ENCODE measurements around the gene FABP6.

FABP6 gene

GRCh38 chr5:160227012-160227411, 2.3 kb upstream of the FABP6 start:
- no peak overlapping the region for H3K27ac ChIP-seq (ENCODE audit: extremely low read depth, low read depth, low read length)
- ChIA-PET POLR2A (no interaction called here), CTCF (interaction anchor here (0.5 to 1.6 kb wide), 3 partner anchors 28 to 1469 kb away, joined by 3 to 6 read pairs (median 3); no protein-coding TSS in a partner anchor)
- H3K9me3 ChIP-seq (ENCODE audit: control insufficient read depth, insufficient read depth, low read depth, low read length), result no peaks in the 10 kb centered on the region
- H3K4me1 ChIP-seq (ENCODE audit: control insufficient read depth, insufficient read depth, low read length), result no peaks in the 10 kb centered on the region
- no peak overlapping the region for H3K4me3 ChIP-seq (ENCODE audit: low read depth, low read length)
- TF ChIP-seq, protein P1, sequence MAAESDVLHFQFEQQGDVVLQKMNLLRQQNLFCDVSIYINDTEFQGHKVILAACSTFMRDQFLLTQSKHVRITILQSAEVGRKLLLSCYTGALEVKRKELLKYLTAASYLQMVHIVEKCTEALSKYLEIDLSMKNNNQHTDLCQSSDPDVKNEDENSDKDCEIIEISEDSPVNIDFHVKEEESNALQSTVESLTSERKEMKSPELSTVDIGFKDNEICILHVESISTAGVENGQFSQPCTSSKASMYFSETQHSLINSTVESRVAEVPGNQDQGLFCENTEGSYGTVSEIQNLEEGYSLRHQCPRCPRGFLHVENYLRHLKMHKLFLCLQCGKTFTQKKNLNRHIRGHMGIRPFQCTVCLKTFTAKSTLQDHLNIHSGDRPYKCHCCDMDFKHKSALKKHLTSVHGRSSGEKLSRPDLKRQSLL (tag by site-specific recombination; IDR thresholded peaks at IDR 0.05), result no peak
- TF ChIP-seq, protein P2, sequence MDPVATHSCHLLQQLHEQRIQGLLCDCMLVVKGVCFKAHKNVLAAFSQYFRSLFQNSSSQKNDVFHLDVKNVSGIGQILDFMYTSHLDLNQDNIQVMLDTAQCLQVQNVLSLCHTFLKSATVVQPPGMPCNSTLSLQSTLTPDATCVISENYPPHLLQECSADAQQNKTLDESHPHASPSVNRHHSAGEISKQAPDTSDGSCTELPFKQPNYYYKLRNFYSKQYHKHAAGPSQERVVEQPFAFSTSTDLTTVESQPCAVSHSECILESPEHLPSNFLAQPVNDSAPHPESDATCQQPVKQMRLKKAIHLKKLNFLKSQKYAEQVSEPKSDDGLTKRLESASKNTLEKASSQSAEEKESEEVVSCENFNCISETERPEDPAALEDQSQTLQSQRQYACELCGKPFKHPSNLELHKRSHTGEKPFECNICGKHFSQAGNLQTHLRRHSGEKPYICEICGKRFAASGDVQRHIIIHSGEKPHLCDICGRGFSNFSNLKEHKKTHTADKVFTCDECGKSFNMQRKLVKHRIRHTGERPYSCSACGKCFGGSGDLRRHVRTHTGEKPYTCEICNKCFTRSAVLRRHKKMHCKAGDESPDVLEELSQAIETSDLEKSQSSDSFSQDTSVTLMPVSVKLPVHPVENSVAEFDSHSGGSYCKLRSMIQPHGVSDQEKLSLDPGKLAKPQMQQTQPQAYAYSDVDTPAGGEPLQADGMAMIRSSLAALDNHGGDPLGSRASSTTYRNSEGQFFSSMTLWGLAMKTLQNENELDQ (tag by site-specific recombination; IDR thresholded peaks at IDR 0.05; ENCODE audit: low read depth), result no peak
- TF ChIP-seq ZNF292 (tag by site-specific recombination; IDR thresholded peaks at IDR 0.05; ENCODE audit: borderline replicate concordance, low read depth), result no peak
- TF ChIP-seq ZSCAN23 (tag by site-specific recombination; IDR thresholded peaks at IDR 0.05), result no peak
- TF ChIP-seq ZFP69B (tag by site-specific recombination; IDR thresholded peaks at IDR 0.05), result no peak
- no peak for TF ChIP-seq ZNF585B (tag by site-specific recombination; IDR thresholded peaks at IDR 0.05)
- no peak for TF ChIP-seq ZNF174 (tag by site-specific recombination; IDR thresholded peaks at IDR 0.05)
- no peak for TF ChIP-seq ZNF274 (IDR thresholded peaks at IDR 0.05; ENCODE audit: low read length)
- TF ChIP-seq ZNF274 (tag by site-specific recombination; IDR thresholded peaks at IDR 0.05; ENCODE audit: borderline replicate concordance), result no peak
- TF ChIP-seq ZNF175 (tag by site-specific recombination; IDR thresholded peaks at IDR 0.05), result no peak
- no peaks in the 10 kb centered on the region for H3K36me3 ChIP-seq (ENCODE audit: control insufficient read depth in 2 of 2, insufficient read depth in 1 of 2, low read length in 2 of 2)

DNA sequence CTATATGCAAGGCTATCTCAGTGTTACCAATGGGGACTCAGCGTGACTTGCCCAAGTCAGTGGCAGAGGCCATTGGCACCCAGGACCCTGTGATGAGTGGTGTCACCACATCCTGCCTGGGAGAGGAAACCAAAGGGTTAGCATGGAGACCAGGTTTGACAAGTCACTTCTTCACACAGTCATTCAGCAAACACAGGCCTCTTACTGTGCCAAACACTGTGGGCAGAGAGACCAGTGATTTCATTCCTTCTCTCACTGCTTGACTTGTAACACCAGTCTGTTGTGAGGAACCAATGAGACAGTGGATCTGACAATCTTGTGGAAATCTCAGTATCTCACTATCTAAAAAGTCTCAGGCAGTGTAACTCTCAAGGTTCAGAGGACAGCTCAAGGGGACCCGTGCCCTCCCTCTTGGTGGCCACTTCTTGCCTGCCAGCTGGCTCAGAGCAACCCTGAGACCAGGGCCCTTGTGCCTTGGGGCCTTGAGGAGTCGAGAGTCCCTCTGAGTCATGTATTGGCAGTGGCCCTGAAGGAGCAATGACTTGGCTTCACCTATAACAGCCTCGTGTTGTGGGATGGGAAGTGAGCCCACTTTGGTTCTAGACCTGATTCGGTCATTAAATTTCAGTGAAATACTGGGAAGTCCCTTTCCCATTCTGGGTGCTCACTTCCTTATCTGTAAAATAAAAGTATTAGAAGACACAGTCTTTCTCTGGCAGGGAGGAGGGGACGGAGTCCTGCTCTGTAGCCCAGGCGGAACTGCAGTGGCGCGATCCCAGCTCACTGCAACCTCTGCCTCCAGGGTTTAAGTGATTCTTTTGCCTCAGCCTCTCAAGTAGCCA, 1.6 kb downstream of the FABP6 start:
- CTCF ChIA-PET, result interaction anchor here (0.6 to 1.6 kb wide), 3 partner anchors 10 to 114 kb away, joined by 5 to 6 read pairs (median 5); no protein-coding TSS in a partner anchor

GRCh38 chr5:160231783-160232342, 2.6 kb downstream of the FABP6 start:
- no peaks in the 10 kb centered on the region for H3K4me1 ChIP-seq (ENCODE audit: control insufficient read depth, insufficient read depth, low read length)
- H3K36me3 ChIP-seq (ENCODE audit: control insufficient read depth in 2 of 2, insufficient read depth in 1 of 2, low read length in 2 of 2), result no peaks in the 10 kb centered on the region
- H3K27ac ChIP-seq (ENCODE audit: extremely low read depth, low read depth, low read length), result no peak overlapping the region
- no peaks in the 10 kb centered on the region for H3K9me3 ChIP-seq (ENCODE audit: control insufficient read depth, insufficient read depth, low read depth, low read length)
- CTCF ChIA-PET, result interaction anchor here (0.6 to 1.6 kb wide), 3 partner anchors 33 to 1536 kb away, joined by 3 to 6 read pairs (median 5); no protein-coding TSS in a partner anchor
- no peak for TF ChIP-seq ZNF776 (tag by site-specific recombination; IDR thresholded peaks at IDR 0.05; ENCODE audit: borderline replicate concordance)
- TF ChIP-seq, protein P3, sequence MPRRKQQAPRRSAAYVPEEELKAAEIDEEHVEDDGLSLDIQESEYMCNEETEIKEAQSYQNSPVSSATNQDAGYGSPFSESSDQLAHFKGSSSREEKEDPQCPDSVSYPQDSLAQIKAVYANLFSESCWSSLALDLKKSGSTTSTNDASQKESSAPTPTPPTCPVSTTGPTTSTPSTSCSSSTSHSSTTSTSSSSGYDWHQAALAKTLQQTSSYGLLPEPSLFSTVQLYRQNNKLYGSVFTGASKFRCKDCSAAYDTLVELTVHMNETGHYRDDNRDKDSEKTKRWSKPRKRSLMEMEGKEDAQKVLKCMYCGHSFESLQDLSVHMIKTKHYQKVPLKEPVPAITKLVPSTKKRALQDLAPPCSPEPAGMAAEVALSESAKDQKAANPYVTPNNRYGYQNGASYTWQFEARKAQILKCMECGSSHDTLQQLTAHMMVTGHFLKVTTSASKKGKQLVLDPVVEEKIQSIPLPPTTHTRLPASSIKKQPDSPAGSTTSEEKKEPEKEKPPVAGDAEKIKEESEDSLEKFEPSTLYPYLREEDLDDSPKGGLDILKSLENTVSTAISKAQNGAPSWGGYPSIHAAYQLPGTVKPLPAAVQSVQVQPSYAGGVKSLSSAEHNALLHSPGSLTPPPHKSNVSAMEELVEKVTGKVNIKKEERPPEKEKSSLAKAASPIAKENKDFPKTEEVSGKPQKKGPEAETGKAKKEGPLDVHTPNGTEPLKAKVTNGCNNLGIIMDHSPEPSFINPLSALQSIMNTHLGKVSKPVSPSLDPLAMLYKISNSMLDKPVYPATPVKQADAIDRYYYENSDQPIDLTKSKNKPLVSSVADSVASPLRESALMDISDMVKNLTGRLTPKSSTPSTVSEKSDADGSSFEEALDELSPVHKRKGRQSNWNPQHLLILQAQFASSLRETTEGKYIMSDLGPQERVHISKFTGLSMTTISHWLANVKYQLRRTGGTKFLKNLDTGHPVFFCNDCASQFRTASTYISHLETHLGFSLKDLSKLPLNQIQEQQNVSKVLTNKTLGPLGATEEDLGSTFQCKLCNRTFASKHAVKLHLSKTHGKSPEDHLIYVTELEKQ (tag by site-specific recombination; IDR thresholded peaks at IDR 0.05; ENCODE audit: borderline replicate concordance), result no peak
- H3K4me3 ChIP-seq (ENCODE audit: low read depth, low read length), result no peak overlapping the region
- POLR2A ChIA-PET, result no interaction called here

More for the DNA sequence above, 1.6 kb downstream of the FABP6 start:
- Histone ChIP-seq H3K27ac (ENCODE audit: extremely low read depth, low read depth, low read length) (no peak overlapping the region), H3K9me3 (ENCODE audit: control insufficient read depth, insufficient read depth, low read depth, low read length) (no peaks in the 10 kb centered on the region), H3K36me3 (ENCODE audit: control insufficient read depth in 2 of 2, insufficient read depth in 1 of 2, low read length in 2 of 2) (no peaks in the 10 kb centered on the region), H3K4me3 (ENCODE audit: low read depth, low read length) (no peak overlapping the region), H3K4me1 (ENCODE audit: control insufficient read depth, insufficient read depth, low read length) (no peaks in the 10 kb centered on the region)
- POLR2A ChIA-PET, result no interaction called here
- TF ChIP-seq ZNF677 (tag by site-specific recombination; IDR thresholded peaks at IDR 0.05) (no peak), ZNF324 (tag by site-specific recombination; IDR thresholded peaks at IDR 0.05) (no peak), ZNF664 (tag by site-specific recombination; IDR thresholded peaks at IDR 0.05) (no peak), TRIM28 (IDR thresholded peaks at IDR 0.05; ENCODE audit: borderline replicate concordance, low read length) (no peak), TCF7L2 (IDR thresholded peaks at IDR 0.05; ENCODE audit: borderline replicate concordance, low read depth, low read length) (no peak), ZNF366 (tag by site-specific recombination; conservative IDR thresholded peaks at IDR 0.05) (no peak), ZNF140 (tag by site-specific recombination; IDR thresholded peaks at IDR 0.05) (no peak)
- TF ChIP-seq, protein P4, sequence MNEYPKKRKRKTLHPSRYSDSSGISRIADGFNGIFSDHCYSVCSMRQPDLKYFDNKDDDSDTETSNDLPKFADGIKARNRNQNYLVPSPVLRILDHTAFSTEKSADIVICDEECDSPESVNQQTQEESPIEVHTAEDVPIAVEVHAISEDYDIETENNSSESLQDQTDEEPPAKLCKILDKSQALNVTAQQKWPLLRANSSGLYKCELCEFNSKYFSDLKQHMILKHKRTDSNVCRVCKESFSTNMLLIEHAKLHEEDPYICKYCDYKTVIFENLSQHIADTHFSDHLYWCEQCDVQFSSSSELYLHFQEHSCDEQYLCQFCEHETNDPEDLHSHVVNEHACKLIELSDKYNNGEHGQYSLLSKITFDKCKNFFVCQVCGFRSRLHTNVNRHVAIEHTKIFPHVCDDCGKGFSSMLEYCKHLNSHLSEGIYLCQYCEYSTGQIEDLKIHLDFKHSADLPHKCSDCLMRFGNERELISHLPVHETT (tag by site-specific recombination; IDR thresholded peaks at IDR 0.05), result no peak
